Neural crest cell (in vitro differentiated cells): Measurements from ENCODE around the gene LIN54. TPM values are rescaled to one million over a fixed set of nuclear protein-coding genes. Genes with fewer than 3 reads are reported as not detected.
"Not testable (repeated sequence)": the region's sequence is repeated elsewhere in the genome, so short reads cannot be mapped to it uniquely, and the experiment has no call there.

ENCODE experiments used
- DNase-seq: peaks from one replicate; pipeline ENCODE4 v3.0.0; 2021; ENCODE audit warnings: low read depth, mixed read lengths, low spot score
- H3K27ac Mint-ChIP-seq: one replicate; pipeline ENCODE4 v1.8.0; 2021; ENCODE audit warnings: mild to moderate bottlenecking, mixed read lengths; ENCODE audit not compliant: unreplicated experiment
- H3K27me3 Mint-ChIP-seq: 2 replicates; pipeline ENCODE4 v1.8.0; 2021; ENCODE audit warnings: low read depth, mild to moderate bottlenecking, mixed read lengths
- H3K36me3 Mint-ChIP-seq: 2 replicates; pipeline ENCODE4 v1.8.0; 2021; ENCODE audit warnings: low read depth, mild to moderate bottlenecking, mixed read lengths
- H3K4me1 Mint-ChIP-seq: 2 replicates; pipeline ENCODE4 v1.8.0; 2021; ENCODE audit warnings: mixed read lengths
- H3K4me3 Mint-ChIP-seq: one replicate; pipeline ENCODE4 v1.8.0; 2021; ENCODE audit warnings: mild to moderate bottlenecking, mixed read lengths
- H3K9me3 Mint-ChIP-seq: 2 replicates; pipeline ENCODE4 v1.8.0; 2021; ENCODE audit warnings: mixed read lengths
- total RNA-seq: library from RNA; stranded (reverse); gene quantifications from 2 replicates; pipeline ENCODE4 v1.2.1, GENCODE V29; 2021
- TF ChIP-seq, protein P1 (sequence below): fragments of 200-600 bp; sonication (generic); conservative IDR thresholded peaks from 2 replicates; pipeline ENCODE4 v1.5.0; 2021; ENCODE audit warnings: antibody characterized with exemption, mild to moderate bottlenecking

The LIN54 gene
- total RNA-seq, 1 donor from 2014 or later: 20.8 TPM

DNA sequence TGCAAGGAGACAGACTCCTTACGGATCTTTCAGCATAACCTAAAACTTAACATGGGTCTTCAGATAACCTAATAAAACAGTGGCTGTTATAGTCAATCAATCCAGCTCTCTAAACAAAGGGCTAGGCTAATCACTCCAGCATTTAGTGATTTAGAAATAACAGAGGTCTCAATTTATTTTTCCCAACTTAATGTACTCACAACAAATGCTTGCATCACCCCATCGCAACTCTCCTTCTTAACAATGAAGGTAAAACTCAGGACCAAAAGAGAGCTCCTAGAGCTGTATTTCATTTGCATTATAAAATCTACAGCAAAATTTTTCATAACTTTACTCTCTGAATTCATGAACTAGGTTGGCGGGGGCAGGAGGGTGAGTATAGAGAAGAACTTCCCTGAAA lies 1.1 kb downstream of the LIN54 start:
- no peak for DNase-seq
- Mint-ChIP-seq H3K9me3 (no peaks in the 10 kb centered on the region), H3K27ac (no peak overlapping the region), H3K27me3 (no peaks in the 10 kb centered on the region), H3K4me1 (peaks cover 46% of the 10 kb centered on the region), H3K36me3 (no peaks in the 10 kb centered on the region), H3K4me3 (peak overlapping the region; percentile 92)
- TF ChIP-seq, protein P1, sequence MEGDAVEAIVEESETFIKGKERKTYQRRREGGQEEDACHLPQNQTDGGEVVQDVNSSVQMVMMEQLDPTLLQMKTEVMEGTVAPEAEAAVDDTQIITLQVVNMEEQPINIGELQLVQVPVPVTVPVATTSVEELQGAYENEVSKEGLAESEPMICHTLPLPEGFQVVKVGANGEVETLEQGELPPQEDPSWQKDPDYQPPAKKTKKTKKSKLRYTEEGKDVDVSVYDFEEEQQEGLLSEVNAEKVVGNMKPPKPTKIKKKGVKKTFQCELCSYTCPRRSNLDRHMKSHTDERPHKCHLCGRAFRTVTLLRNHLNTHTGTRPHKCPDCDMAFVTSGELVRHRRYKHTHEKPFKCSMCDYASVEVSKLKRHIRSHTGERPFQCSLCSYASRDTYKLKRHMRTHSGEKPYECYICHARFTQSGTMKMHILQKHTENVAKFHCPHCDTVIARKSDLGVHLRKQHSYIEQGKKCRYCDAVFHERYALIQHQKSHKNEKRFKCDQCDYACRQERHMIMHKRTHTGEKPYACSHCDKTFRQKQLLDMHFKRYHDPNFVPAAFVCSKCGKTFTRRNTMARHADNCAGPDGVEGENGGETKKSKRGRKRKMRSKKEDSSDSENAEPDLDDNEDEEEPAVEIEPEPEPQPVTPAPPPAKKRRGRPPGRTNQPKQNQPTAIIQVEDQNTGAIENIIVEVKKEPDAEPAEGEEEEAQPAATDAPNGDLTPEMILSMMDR: no peak

- not testable (repeated sequence) for DNase-seq, H3K4me1 Mint-ChIP-seq, H3K27ac Mint-ChIP-seq, H3K4me3 Mint-ChIP-seq, H3K9me3 Mint-ChIP-seq, H3K27me3 Mint-ChIP-seq, H3K36me3 Mint-ChIP-seq
Measured at GRCh38 chr4:83003044-83003791, 7.4 kb downstream of the LIN54 start.

DNA sequence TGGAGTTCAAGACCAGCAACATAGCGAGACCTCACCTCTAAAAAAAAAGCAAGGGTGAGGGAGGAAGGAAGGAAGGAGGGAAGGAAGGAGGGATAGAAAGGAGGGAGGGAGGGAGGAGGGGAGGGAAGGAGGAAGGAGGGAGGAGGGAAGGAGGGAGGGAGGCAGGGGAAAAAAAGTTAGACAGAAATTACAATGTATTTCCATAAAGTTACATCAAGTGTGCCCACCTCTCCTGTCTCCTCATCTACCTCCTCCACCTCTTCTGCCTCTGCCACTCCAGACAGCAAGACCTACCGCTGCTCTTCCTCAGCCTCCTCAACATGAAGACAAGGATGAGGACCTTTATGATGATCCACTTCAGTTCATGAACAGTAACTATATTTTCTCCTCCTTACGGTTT lies 8.3 kb downstream of the LIN54 start:
- no peaks in the 10 kb centered on the region for H3K9me3 Mint-ChIP-seq
- H3K36me3 Mint-ChIP-seq: no peaks in the 10 kb centered on the region

DNA sequence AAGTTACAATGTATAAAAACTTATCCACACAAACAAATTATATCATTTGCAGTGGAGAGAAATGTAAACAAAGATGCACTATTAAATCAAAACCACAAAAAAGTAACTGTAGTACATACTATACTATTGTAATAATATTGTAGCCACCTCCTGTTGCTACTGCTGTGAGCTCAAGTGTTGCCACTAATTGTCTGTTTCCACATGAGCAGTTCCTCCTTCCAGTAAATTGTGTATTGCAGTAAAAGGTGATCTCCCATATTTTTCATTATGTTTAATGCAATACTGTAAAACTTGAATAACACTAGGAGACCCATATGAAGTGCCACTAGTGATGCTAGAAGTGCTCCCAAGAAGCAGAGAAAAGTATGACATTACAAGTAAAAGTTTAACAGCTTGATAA lies 11.7 kb downstream of the LIN54 start:
- H3K36me3 Mint-ChIP-seq: peaks cover 2% of the 10 kb centered on the region
- TF ChIP-seq, protein P1: no peak
- peaks cover 3% of the 10 kb centered on the region for H3K4me1 Mint-ChIP-seq
- H3K27ac Mint-ChIP-seq: no peak overlapping the region
- H3K9me3 Mint-ChIP-seq: no peaks in the 10 kb centered on the region
- no peak for DNase-seq
- no peaks in the 10 kb centered on the region for H3K27me3 Mint-ChIP-seq
- no peak overlapping the region for H3K4me3 Mint-ChIP-seq

More for the DNA sequence above, 8.3 kb downstream of the LIN54 start:
- H3K27ac Mint-ChIP-seq: no peak overlapping the region
- TF ChIP-seq, protein P1: no peak
- no peak overlapping the region for H3K4me3 Mint-ChIP-seq
- H3K27me3 Mint-ChIP-seq: no peaks in the 10 kb centered on the region
- peaks cover 3% of the 10 kb centered on the region for H3K4me1 Mint-ChIP-seq
- no peak for DNase-seq

GRCh38 chr4:82994834-82995233 lies 15.8 kb downstream of the LIN54 start:
- DNase-seq: no peak
- H3K4me3 Mint-ChIP-seq: no peak overlapping the region
- H3K36me3 Mint-ChIP-seq: peaks cover 5% of the 10 kb centered on the region
- TF ChIP-seq, protein P1: no peak
- H3K9me3 Mint-ChIP-seq: no peaks in the 10 kb centered on the region
- peaks cover 4% of the 10 kb centered on the region for H3K4me1 Mint-ChIP-seq
- no peak overlapping the region for H3K27ac Mint-ChIP-seq
- H3K27me3 Mint-ChIP-seq: no peaks in the 10 kb centered on the region

- DNase-seq: no peak
- Mint-ChIP-seq H3K27ac (peak overlapping the region; percentile 13), H3K4me3 (no peak overlapping the region), H3K4me1 (peaks cover 9% of the 10 kb centered on the region), H3K9me3 (peaks cover 4% of the 10 kb centered on the region), H3K27me3 (no peaks in the 10 kb centered on the region), H3K36me3 (peaks cover 11% of the 10 kb centered on the region)
- TF ChIP-seq, protein P1: no peak
Measured at GRCh38 chr4:82989575-82990429, 20.8 kb downstream of the LIN54 start.
